ENCODE results near the gene ARHGAP22. TPM values are rescaled to one million over a fixed set of nuclear protein-coding genes. Genes with fewer than 3 reads are reported as not detected.

The ARHGAP22 gene
- total RNA-seq, 4 donors from 2014 or later, result 7.7 to 16.5 (median 14.3) TPM

- H3K27ac ChIP-seq, result no peak overlapping the region
- no peak for TF ChIP-seq POLR2A (IDR thresholded peaks at IDR 0.05)
- no peak for TF ChIP-seq CTCF (IDR thresholded peaks at IDR 0.05)
- no peak for TF ChIP-seq EP300 (IDR thresholded peaks at IDR 0.05)
- no peaks in the 10 kb centered on the region for H3K36me3 ChIP-seq
- no peak for DNase-seq (ENCODE audit: low spot score in 2 of 2)
- H3K27me3 ChIP-seq, result no peaks in the 10 kb centered on the region
- 71 to 90% methylated on average over 2 of the region's 2 CpGs for WGBS, 2 donors
- H3K4me1 ChIP-seq, result no peaks in the 10 kb centered on the region
- no peak overlapping the region for H3K4me3 ChIP-seq
- no peaks in the 10 kb centered on the region for H3K9me3 ChIP-seq
Observed at GRCh38 chr10:48627984-48628609, 23.2 kb upstream of the ARHGAP22 start.

GRCh38 chr10:48626986-48627731, 22.3 kb upstream of the ARHGAP22 start:
- H3K36me3 ChIP-seq, result no peaks in the 10 kb centered on the region
- H3K4me1 ChIP-seq, result no peaks in the 10 kb centered on the region
- no peak for DNase-seq (ENCODE audit: low spot score in 2 of 2)
- no peaks in the 10 kb centered on the region for H3K27me3 ChIP-seq
- no peak overlapping the region for H3K4me3 ChIP-seq
- peaks cover 0 to 4% (median 0%) of the 10 kb centered on the region in 4 donors for H3K9me3 ChIP-seq
- no peak overlapping the region for H3K27ac ChIP-seq
- no peak for TF ChIP-seq CTCF (IDR thresholded peaks at IDR 0.05)
- TF ChIP-seq EP300 (IDR thresholded peaks at IDR 0.05), result no peak
- no peak for TF ChIP-seq POLR2A (IDR thresholded peaks at IDR 0.05)
- WGBS, 2 donors, result 87 to 89% methylated on average over 11 of the region's 11 CpGs

- Histone ChIP-seq H3K36me3 (no peaks in the 10 kb centered on the region), H3K27ac (no peak overlapping the region), H3K9me3 (peaks cover 0 to 9% (median 0%) of the 10 kb centered on the region in 4 donors), H3K4me1 (no peaks in the 10 kb centered on the region), H3K27me3 (no peaks in the 10 kb centered on the region), H3K4me3 (no peak overlapping the region)
- TF ChIP-seq CTCF (IDR thresholded peaks at IDR 0.05) (no peak), EP300 (IDR thresholded peaks at IDR 0.05) (no peak), POLR2A (IDR thresholded peaks at IDR 0.05) (no peak)
- WGBS, 2 donors, result 76 to 85% methylated on average over 4 of the region's 4 CpGs
- no peak for DNase-seq (ENCODE audit: low spot score in 2 of 2)
Observed at GRCh38 chr10:48626447-48626846, 21.6 kb upstream of the ARHGAP22 start.

- no peaks in the 10 kb centered on the region for H3K36me3 ChIP-seq
- H3K27me3 ChIP-seq, result no peaks in the 10 kb centered on the region
- TF ChIP-seq EP300 (IDR thresholded peaks at IDR 0.05) (no peak), CTCF (IDR thresholded peaks at IDR 0.05) (no peak), POLR2A (IDR thresholded peaks at IDR 0.05) (no peak)
- no peak for DNase-seq (ENCODE audit: low spot score in 2 of 2)
- no peak overlapping the region for H3K4me3 ChIP-seq
- H3K9me3 ChIP-seq, result peaks cover 0 to 9% (median 0%) of the 10 kb centered on the region in 4 donors
- 83 to 85% methylated on average over 1 of the region's 1 CpG for WGBS, 2 donors
- H3K27ac ChIP-seq, result no peak overlapping the region
- H3K4me1 ChIP-seq, result no peaks in the 10 kb centered on the region
Observed at GRCh38 chr10:48625826-48626134, 20.9 kb upstream of the ARHGAP22 start.

- peaks cover 0 to 9% (median 0%) of the 10 kb centered on the region in 4 donors for H3K9me3 ChIP-seq
- peak overlapping the region in 1 of 4 donors; percentile 36 for H3K27ac ChIP-seq
- no peaks in the 10 kb centered on the region for H3K36me3 ChIP-seq
- TF ChIP-seq CTCF (IDR thresholded peaks at IDR 0.05) (no peak), POLR2A (IDR thresholded peaks at IDR 0.05) (no peak), EP300 (IDR thresholded peaks at IDR 0.05) (no peak)
- H3K27me3 ChIP-seq, result no peaks in the 10 kb centered on the region
- 72 to 80% methylated on average over 5 of the region's 5 CpGs for WGBS, 2 donors
- no peaks in the 10 kb centered on the region for H3K4me1 ChIP-seq
- no peak for DNase-seq (ENCODE audit: low spot score in 2 of 2)
- no peak overlapping the region for H3K4me3 ChIP-seq
Observed at GRCh38 chr10:48623607-48624132, 18.8 kb upstream of the ARHGAP22 start.

Data from tibial nerve (tissue), 4 donors.